Vagina (tissue), 2 donors: ENCODE data around the gene SPATA31C2.

Experiments
- POLR2AphosphoS5 ChIP-seq, 2 donors: sonication (generic); formaldehyde crosslinking; IDR thresholded peaks; one replicate each; pipeline ENCODE4 v1.9.0; 2017; ENCODE audit warnings: antibody characterized with exemption in 2 of 2, mild to moderate bottlenecking in 2 of 2, low read depth in 1 of 2; ENCODE audit not compliant: insufficient read depth in 1 of 2
- TF ChIP-seq, protein P1 (sequence below), 3 experiments: fragments of 450-650 bp in 2 of 3; fragments of 200-600 bp in 1 of 3; sonication (generic) in 1 of 3; IDR thresholded peaks; one replicate each; pipeline ENCODE4 v1.5.1; 2017 to 2019; ENCODE audit warnings: antibody characterized with exemption in 3 of 3, mild to moderate bottlenecking in 2 of 3, moderate library complexity in 2 of 3

DNA sequence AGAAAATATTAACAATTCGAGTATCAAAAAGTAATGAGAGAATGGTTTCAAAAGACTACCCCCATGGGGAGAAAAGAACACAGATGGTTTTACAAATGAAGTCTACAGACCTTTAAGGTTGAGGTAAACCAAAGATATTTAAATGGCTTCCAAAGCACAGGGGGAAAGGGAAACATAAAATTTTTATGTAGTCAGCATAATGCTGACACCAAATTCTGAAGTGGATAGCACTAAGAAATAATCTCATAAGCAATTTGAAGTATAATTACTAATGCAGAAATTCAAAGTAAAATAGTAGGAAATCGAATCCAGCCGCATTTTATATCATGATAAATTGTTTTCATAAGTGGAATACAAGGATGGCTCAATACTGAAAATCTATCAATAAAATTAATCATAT lies 30.3 kb upstream of the SPATA31C2 start:
- TF ChIP-seq, protein P1, sequence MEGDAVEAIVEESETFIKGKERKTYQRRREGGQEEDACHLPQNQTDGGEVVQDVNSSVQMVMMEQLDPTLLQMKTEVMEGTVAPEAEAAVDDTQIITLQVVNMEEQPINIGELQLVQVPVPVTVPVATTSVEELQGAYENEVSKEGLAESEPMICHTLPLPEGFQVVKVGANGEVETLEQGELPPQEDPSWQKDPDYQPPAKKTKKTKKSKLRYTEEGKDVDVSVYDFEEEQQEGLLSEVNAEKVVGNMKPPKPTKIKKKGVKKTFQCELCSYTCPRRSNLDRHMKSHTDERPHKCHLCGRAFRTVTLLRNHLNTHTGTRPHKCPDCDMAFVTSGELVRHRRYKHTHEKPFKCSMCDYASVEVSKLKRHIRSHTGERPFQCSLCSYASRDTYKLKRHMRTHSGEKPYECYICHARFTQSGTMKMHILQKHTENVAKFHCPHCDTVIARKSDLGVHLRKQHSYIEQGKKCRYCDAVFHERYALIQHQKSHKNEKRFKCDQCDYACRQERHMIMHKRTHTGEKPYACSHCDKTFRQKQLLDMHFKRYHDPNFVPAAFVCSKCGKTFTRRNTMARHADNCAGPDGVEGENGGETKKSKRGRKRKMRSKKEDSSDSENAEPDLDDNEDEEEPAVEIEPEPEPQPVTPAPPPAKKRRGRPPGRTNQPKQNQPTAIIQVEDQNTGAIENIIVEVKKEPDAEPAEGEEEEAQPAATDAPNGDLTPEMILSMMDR (IDR thresholded peaks at IDR 0.05), result no peak
- TF ChIP-seq POLR2AphosphoS5 (IDR thresholded peaks at IDR 0.05; ENCODE audit: insufficient read depth in 1 of 2, low read depth in 1 of 2), result no peak
